Measurements from ENCODE around the gene PRKAA2.
"Not testable (repeated sequence)": the region's sequence is repeated elsewhere in the genome, so short reads cannot be mapped to it uniquely, and the experiment has no call there.

PRKAA2 gene

GRCh38 chr1:56644919-56645676, at the start of gene PRKAA2:
PRKAA2 (plus strand) TSS chr1:56645314; CDS start chr1:56645388, 74 bp downstream.
- H3K4me2 ChIP-seq (ENCODE audit: low read length), result no peak within 1 kb of the TSS
- no peak within 1 kb of the TSS for H3K27ac ChIP-seq (ENCODE audit: low read depth, low read length, poor library complexity, severe bottlenecking)
- no peak within 1 kb of the TSS for H3K9ac ChIP-seq (ENCODE audit: low read length)

GRCh38 chr1:56595397-56596191, 49.5 kb upstream of the PRKAA2 start:
- not testable (repeated sequence) for H3K9me2 ChIP-seq (ENCODE audit: low read depth, low read length); H3K9ac ChIP-seq (ENCODE audit: low read length); H3K4me2 ChIP-seq (ENCODE audit: low read length); H4K20me1 ChIP-seq (ENCODE audit: insufficient read depth, low read length); H3F3A ChIP-seq (ENCODE audit: insufficient read depth, low read length); H3K36me3 ChIP-seq (ENCODE audit: insufficient read depth, low read length); H3K27me3 ChIP-seq (ENCODE audit: insufficient read depth, low read length); H3K79me2 ChIP-seq (ENCODE audit: insufficient read depth, low read length); H2AFZ ChIP-seq (ENCODE audit: low read length); H3K4me1 ChIP-seq (ENCODE audit: insufficient read depth, low read length, severe bottlenecking); H3K4me3 ChIP-seq (ENCODE audit: low read depth, low read length, poor library complexity, severe bottlenecking); H3K9me3 ChIP-seq (ENCODE audit: low read length); H3K27ac ChIP-seq (ENCODE audit: low read depth, low read length, poor library complexity, severe bottlenecking)

More at GRCh38 chr1:56644919-56645676, at the start of gene PRKAA2:
- H3K79me2 ChIP-seq (ENCODE audit: insufficient read depth, low read length), result no peaks in the 10 kb centered on the region
- no peaks in the 10 kb centered on the region for H3F3A ChIP-seq (ENCODE audit: insufficient read depth, low read length)
- no peaks in the 10 kb centered on the region for H3K36me3 ChIP-seq (ENCODE audit: insufficient read depth, low read length)
- H3K9me2 ChIP-seq (ENCODE audit: low read depth, low read length), result no peaks in the 10 kb centered on the region
- no peaks in the 10 kb centered on the region for H3K27me3 ChIP-seq (ENCODE audit: insufficient read depth, low read length)
- TF ChIP-seq EZH2 (IDR thresholded peaks at IDR 0.05; ENCODE audit: borderline replicate concordance, low read length), result no peak
- H4K20me1 ChIP-seq (ENCODE audit: insufficient read depth, low read length), result no peaks in the 10 kb centered on the region
- no peak within 1 kb of the TSS for H2AFZ ChIP-seq (ENCODE audit: low read length)
- no peaks in the 10 kb centered on the region for H3K4me1 ChIP-seq (ENCODE audit: insufficient read depth, low read length, severe bottlenecking)
- H3K4me3 ChIP-seq (ENCODE audit: low read depth, low read length, poor library complexity, severe bottlenecking), result no peak within 1 kb of the TSS
- no peaks in the 10 kb centered on the region for H3K9me3 ChIP-seq (ENCODE audit: low read length)

DNA sequence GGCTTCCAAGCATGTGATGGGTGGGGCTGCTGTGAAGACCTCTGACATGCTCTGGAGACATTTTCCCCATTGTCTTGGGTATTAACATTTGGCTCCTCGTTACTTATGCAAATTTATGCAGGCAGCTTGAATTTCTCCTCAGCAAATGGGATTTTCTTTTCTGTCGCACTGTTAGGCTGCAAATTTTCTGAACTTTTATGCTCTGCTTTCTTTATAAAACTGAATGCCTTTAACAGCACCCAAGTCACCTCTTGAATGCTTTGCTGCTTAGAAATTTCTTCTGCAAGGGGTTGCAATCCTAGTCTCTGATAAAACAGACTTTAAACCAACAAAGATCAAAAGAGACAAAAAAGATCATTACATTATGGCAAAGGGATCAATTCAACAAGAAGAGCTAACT, 35.0 kb upstream of the PRKAA2 start:
- H3F3A ChIP-seq (ENCODE audit: insufficient read depth, low read length); H3K36me3 ChIP-seq (ENCODE audit: insufficient read depth, low read length); H3K27ac ChIP-seq (ENCODE audit: low read depth, low read length, poor library complexity, severe bottlenecking); H4K20me1 ChIP-seq (ENCODE audit: insufficient read depth, low read length); H3K4me1 ChIP-seq (ENCODE audit: insufficient read depth, low read length, severe bottlenecking); H3K9ac ChIP-seq (ENCODE audit: low read length); H3K9me2 ChIP-seq (ENCODE audit: low read depth, low read length); H3K9me3 ChIP-seq (ENCODE audit: low read length); H3K27me3 ChIP-seq (ENCODE audit: insufficient read depth, low read length); H2AFZ ChIP-seq (ENCODE audit: low read length); H3K4me2 ChIP-seq (ENCODE audit: low read length); H3K4me3 ChIP-seq (ENCODE audit: low read depth, low read length, poor library complexity, severe bottlenecking); H3K79me2 ChIP-seq (ENCODE audit: insufficient read depth, low read length): not testable (repeated sequence)

DNA sequence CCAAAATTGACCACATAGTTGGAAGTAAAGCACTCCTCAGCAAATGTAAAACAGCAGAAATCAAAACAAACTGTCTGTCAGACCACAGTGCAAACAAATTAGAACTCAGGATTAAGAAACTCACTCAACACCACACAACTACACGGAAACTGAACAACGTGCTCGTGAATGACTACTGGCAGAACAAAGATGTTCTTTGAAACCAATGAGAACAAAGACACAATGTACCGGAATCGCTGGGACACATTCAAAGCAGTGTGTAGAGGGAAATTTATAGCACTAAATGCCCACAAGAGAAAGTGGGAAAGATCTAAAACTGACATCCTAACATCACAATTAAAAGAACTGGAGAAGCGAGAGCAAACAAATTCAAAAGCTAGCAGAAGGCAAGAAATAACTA, 34.3 kb upstream of the PRKAA2 start:
- not testable (repeated sequence) for H4K20me1 ChIP-seq (ENCODE audit: insufficient read depth, low read length); H3K4me1 ChIP-seq (ENCODE audit: insufficient read depth, low read length, severe bottlenecking)

DNA sequence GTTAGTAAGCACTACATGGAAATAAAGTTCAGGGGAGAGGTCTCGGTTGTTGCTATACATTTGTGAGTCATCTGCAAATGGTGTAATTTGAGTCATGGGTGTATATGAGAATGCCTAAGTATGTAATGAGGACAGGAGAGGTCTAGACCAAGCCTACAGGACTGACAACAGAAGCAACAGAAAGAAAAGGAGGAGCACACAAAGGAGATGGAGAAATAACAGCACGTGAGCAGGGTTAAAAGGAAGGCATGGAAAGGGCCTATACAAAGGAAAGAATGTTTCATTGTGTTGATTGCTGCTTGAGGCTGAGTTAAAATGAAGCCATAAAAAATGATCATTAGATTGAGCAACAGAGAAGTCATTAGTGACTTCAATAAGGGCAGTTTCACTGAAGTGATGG, 28.0 kb upstream of the PRKAA2 start:
- Histone ChIP-seq H3K9me2 (ENCODE audit: low read depth, low read length) (no peaks in the 10 kb centered on the region), H3K9ac (ENCODE audit: low read length) (no peak overlapping the region), H3K4me1 (ENCODE audit: insufficient read depth, low read length, severe bottlenecking) (no peaks in the 10 kb centered on the region), H3K36me3 (ENCODE audit: insufficient read depth, low read length) (no peaks in the 10 kb centered on the region), H4K20me1 (ENCODE audit: insufficient read depth, low read length) (no peaks in the 10 kb centered on the region), H2AFZ (ENCODE audit: low read length) (no peak overlapping the region), H3K4me2 (ENCODE audit: low read length) (no peak overlapping the region), H3K4me3 (ENCODE audit: low read depth, low read length, poor library complexity, severe bottlenecking) (no peak overlapping the region), H3K9me3 (ENCODE audit: low read length) (no peaks in the 10 kb centered on the region), H3K79me2 (ENCODE audit: insufficient read depth, low read length) (no peaks in the 10 kb centered on the region), H3K27me3 (ENCODE audit: insufficient read depth, low read length) (no peaks in the 10 kb centered on the region), H3F3A (ENCODE audit: insufficient read depth, low read length) (no peaks in the 10 kb centered on the region), H3K27ac (ENCODE audit: low read depth, low read length, poor library complexity, severe bottlenecking) (no peak overlapping the region)
- TF ChIP-seq, protein P1, sequence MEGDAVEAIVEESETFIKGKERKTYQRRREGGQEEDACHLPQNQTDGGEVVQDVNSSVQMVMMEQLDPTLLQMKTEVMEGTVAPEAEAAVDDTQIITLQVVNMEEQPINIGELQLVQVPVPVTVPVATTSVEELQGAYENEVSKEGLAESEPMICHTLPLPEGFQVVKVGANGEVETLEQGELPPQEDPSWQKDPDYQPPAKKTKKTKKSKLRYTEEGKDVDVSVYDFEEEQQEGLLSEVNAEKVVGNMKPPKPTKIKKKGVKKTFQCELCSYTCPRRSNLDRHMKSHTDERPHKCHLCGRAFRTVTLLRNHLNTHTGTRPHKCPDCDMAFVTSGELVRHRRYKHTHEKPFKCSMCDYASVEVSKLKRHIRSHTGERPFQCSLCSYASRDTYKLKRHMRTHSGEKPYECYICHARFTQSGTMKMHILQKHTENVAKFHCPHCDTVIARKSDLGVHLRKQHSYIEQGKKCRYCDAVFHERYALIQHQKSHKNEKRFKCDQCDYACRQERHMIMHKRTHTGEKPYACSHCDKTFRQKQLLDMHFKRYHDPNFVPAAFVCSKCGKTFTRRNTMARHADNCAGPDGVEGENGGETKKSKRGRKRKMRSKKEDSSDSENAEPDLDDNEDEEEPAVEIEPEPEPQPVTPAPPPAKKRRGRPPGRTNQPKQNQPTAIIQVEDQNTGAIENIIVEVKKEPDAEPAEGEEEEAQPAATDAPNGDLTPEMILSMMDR (IDR thresholded peaks at IDR 0.05; ENCODE audit: low read length), result no peak
- no peak for TF ChIP-seq EZH2 (IDR thresholded peaks at IDR 0.05; ENCODE audit: borderline replicate concordance, low read length)

More for the DNA sequence above, 34.3 kb upstream of the PRKAA2 start:
- H3F3A ChIP-seq (ENCODE audit: insufficient read depth, low read length); H3K9me3 ChIP-seq (ENCODE audit: low read length); H3K27ac ChIP-seq (ENCODE audit: low read depth, low read length, poor library complexity, severe bottlenecking); H3K9ac ChIP-seq (ENCODE audit: low read length); H3K9me2 ChIP-seq (ENCODE audit: low read depth, low read length); H3K4me3 ChIP-seq (ENCODE audit: low read depth, low read length, poor library complexity, severe bottlenecking); H2AFZ ChIP-seq (ENCODE audit: low read length); H3K4me2 ChIP-seq (ENCODE audit: low read length); H3K27me3 ChIP-seq (ENCODE audit: insufficient read depth, low read length); H3K36me3 ChIP-seq (ENCODE audit: insufficient read depth, low read length); H3K79me2 ChIP-seq (ENCODE audit: insufficient read depth, low read length): not testable (repeated sequence)
